GM12878 (cell line): ENCODE data around the gene PFN2. TPM values are rescaled to one million over a fixed set of nuclear protein-coding genes. Genes with fewer than 3 reads are reported as not detected.

Experiments used
- ATAC-seq: fragments of 200-7000 bp; cut with Tn5 transposase; 3 replicates; pipeline ENCODE4 v1.9.1; 2020; ENCODE audit warnings: mild to moderate bottlenecking, moderate library complexity
- BruUV-seq: library from RNA; stranded (reverse); fragments of 400-500 nt; replicated peaks from 2 replicates; lab custom pipeline; 2021; lab: Mats Ljungman, UMichigan
- CTCF ChIA-PET: fragments of 300-600 bp; sonication (Branson Sonifier 250); formaldehyde crosslinking; extraction: SDS; loops from one replicate; lab custom pipeline; 2021; ENCODE audit warnings: inconsistent platforms; lab: Yijun Ruan, JAX
- POLR2A ChIA-PET: fragments of 350-600 bp; formaldehyde crosslinking; extraction: SDS; loops from one replicate; lab custom pipeline; 2021; ENCODE audit warnings: inconsistent platforms; lab: Charles Lee
- RAD21 ChIA-PET: fragments of 300-600 bp; sonication (Branson Sonifier 250); formaldehyde crosslinking; loops from one replicate; lab custom pipeline; 2023; ENCODE audit warnings: antibody characterized with exemption; ENCODE audit not compliant: unreplicated experiment; lab: Charles Lee
- SMC1A ChIA-PET: fragments of 300-600 bp; sonication (Branson Sonifier 250); formaldehyde crosslinking; loops from one replicate; lab custom pipeline; 2023; ENCODE audit not compliant: unreplicated experiment, uncharacterized antibody; lab: Charles Lee
- DNase-seq: peaks from one replicate; pipeline ENCODE4 v3.0.0-alpha.2; 2011; ENCODE audit warnings: low read depth, low spot score
- FAIRE-seq: peaks from 3 replicates; lab custom pipeline; 2011; peaks lifted over from hg19 to GRCh38; lab: Jason Lieb, UNC
- H2AFZ ChIP-seq: 2 replicates; pipeline ENCODE4 v1.6.0; 2011; ENCODE audit warnings: low read depth, low read length, control low read depth; ENCODE audit not compliant: control insufficient read depth
- H3K27ac ChIP-seq: 2 replicates; pipeline ENCODE4 v1.5.1; 2011; ENCODE audit warnings: control low read depth; ENCODE audit not compliant: control insufficient read depth, insufficient read depth
- H3K27me3 ChIP-seq, 2 experiments: replicated peaks in 1 of 2; 2 replicates each; pipeline versions ENCODE4 v1.6.0 to v1.6.1; 2011; ENCODE audit warnings: low read length in 1 of 2; ENCODE audit not compliant: control insufficient read depth in 2 of 2, insufficient read depth in 2 of 2
- H3K36me3 ChIP-seq, 2 experiments: 2 replicates each; pipeline ENCODE4 v1.5.1; 2011; ENCODE audit warnings: low read length in 1 of 2; ENCODE audit not compliant: control insufficient read depth in 2 of 2, insufficient read depth in 2 of 2
- H3K4me1 ChIP-seq: 2 replicates; pipeline ENCODE4 v1.6.1; 2011; ENCODE audit warnings: mild to moderate bottlenecking, low read length, moderate library complexity, mixed read lengths; ENCODE audit not compliant: control insufficient read depth, insufficient read depth
- H3K4me2 ChIP-seq: 2 replicates; pipeline ENCODE4 v1.6.0; 2011; ENCODE audit warnings: control low read depth; ENCODE audit not compliant: control insufficient read depth, insufficient read depth
- H3K4me3 ChIP-seq: fragments of 200-600 bp; sonication (generic); 2 replicates; pipeline ENCODE4 v1.5.1; 2016
- H3K79me2 ChIP-seq: 2 replicates; pipeline ENCODE4 v1.6.0; 2011; ENCODE audit warnings: low read length; ENCODE audit not compliant: control insufficient read depth, insufficient read depth
- H3K9ac ChIP-seq: 2 replicates; pipeline ENCODE4 v1.8.0; 2011; ENCODE audit warnings: low read length, control low read depth, mixed read lengths; ENCODE audit not compliant: control insufficient read depth, insufficient read depth
- H3K9me3 ChIP-seq: replicated peaks from 3 replicates; pipeline ENCODE4 v1.5.1; 2011; ENCODE audit warnings: mild to moderate bottlenecking, low read length; ENCODE audit not compliant: control insufficient read depth, insufficient read depth
- H4K20me1 ChIP-seq: 2 replicates; pipeline ENCODE4 v1.6.0; 2011; ENCODE audit not compliant: control insufficient read depth, insufficient read depth
- BHLHE40 ChIP-seq, 2 experiments: fragments of 450-650 bp in 1 of 2; IDR thresholded peaks; 2 replicates each; pipeline ENCODE4 v1.6.1; 2011 to 2017; ENCODE audit warnings: low read depth in 2 of 2, borderline replicate concordance in 1 of 2, improper control_type of control experiment in 1 of 2, low read length in 1 of 2, mild to moderate bottlenecking in 1 of 2
- EP300 ChIP-seq, 2 experiments: fragments of 150-350 bp in 1 of 2; IDR thresholded peaks; 2 replicates each; pipeline ENCODE4 v1.6.1; 2011 to 2012; ENCODE audit warnings: low read depth in 2 of 2, low read length in 2 of 2, borderline replicate concordance in 1 of 2, improper control_type of control experiment in 1 of 2, inconsistent platforms in 1 of 2; ENCODE audit not compliant: control insufficient read depth in 1 of 2
- FOS ChIP-seq: IDR thresholded peaks from 3 replicates; pipeline ENCODE4 v1.6.1; 2011; ENCODE audit warnings: borderline replicate concordance; ENCODE audit not compliant: insufficient read length; ENCODE audit errors: extremely low read depth
- GABPA ChIP-seq: IDR thresholded peaks from 2 replicates; pipeline ENCODE4 v1.6.1; 2014; ENCODE audit warnings: antibody characterized with exemption, low read depth, mild to moderate bottlenecking, inconsistent platforms
- KAT2A ChIP-seq: conservative IDR thresholded peaks from 2 replicates; pipeline ENCODE4 v1.6.1; 2011; ENCODE audit warnings: low read depth, low read length; ENCODE audit not compliant: control insufficient read depth
- MTA3 ChIP-seq: IDR thresholded peaks from 2 replicates; pipeline ENCODE4 v1.6.1; 2012; ENCODE audit warnings: low read length, inconsistent platforms, borderline replicate concordance
- NFXL1 ChIP-seq: fragments of 450-650 bp; IDR thresholded peaks from 2 replicates; pipeline ENCODE4 v1.6.1; 2017; ENCODE audit warnings: antibody characterized with exemption, mild to moderate bottlenecking, borderline replicate concordance
- RUNX3 ChIP-seq: IDR thresholded peaks from 2 replicates; pipeline ENCODE4 v1.6.1; 2012; ENCODE audit warnings: low read length, inconsistent platforms
- STAT3 ChIP-seq: IDR thresholded peaks from 2 replicates; pipeline ENCODE4 v1.6.1; 2011; ENCODE audit warnings: low read depth, low read length, improper control_type of control experiment
- YY1 ChIP-seq: IDR thresholded peaks from 2 replicates; pipeline ENCODE4 v1.6.1; 2011; ENCODE audit warnings: low read depth, mild to moderate bottlenecking, low read length
- ZBED1 ChIP-seq: IDR thresholded peaks from 2 replicates; pipeline ENCODE4 v1.6.1; 2016; ENCODE audit warnings: borderline replicate concordance
- WGBS: methylation state at CpG from one replicate; pipeline ENCODE4 v1.1.6; 2016; ENCODE audit warnings: low lambda C conversion rate; ENCODE audit not compliant: insufficient replicate concordance, insufficient coverage; ENCODE audit errors: missing lambda C conversion rate; 5-methylcytosine and 5-hydroxymethylcytosine counted together
- in situ Hi-C: fragments of 300-500 bp; cut with MboI; formaldehyde crosslinking; loops from 9 replicates; pipeline ENCODE4 v1.14.3; 2018; ENCODE audit warnings: mixed read lengths
- intact Hi-C: fragments of 100-400 bp; cut with micrococcal nuclease; formaldehyde crosslinking; loops from one replicate; pipeline ENCODE4 v1.14.2; 2022; ENCODE audit not compliant: unreplicated experiment
- polyA plus RNA-seq, 11 experiments: library from polyadenylated mRNA; depleted of rRNA in 4 of 11; unstranded in 6 of 11; stranded (reverse) in 5 of 11; fragments of >200 nt; fragmentation: Nextera tagmentation in 4 of 11; fragmentation: Illumina TruSeq in 1 of 11; extraction: Ambion mirVana in 4 of 11; extraction: Trizol in 1 of 11; gene quantifications; 1 replicate in 1 of 11; 2 replicates in 10 of 11; pipeline versions ENCODE4 v1.2.1 to v1.2.3, GENCODE V29; 2011 to 2016; ENCODE audit warnings: inconsistent platforms in 2 of 11, missing spikeins in 2 of 11, low read depth in 1 of 11
- total RNA-seq, 4 experiments: library from RNA; depleted of rRNA in 3 of 4; stranded (reverse); fragments of >200 nt in 3 of 4; fragmentation: Illumina TruSeq in 1 of 4; extraction: Trizol in 1 of 4; gene quantifications; 2 replicates each; pipeline versions ENCODE4 v1.2.1 to v1.2.3, GENCODE V29; 2013 to 2021
- TF ChIP-seq, protein P1 (sequence below): fragments of 450-650 bp; IDR thresholded peaks from 2 replicates; pipeline ENCODE4 v1.6.1; 2016; ENCODE audit warnings: mild to moderate bottlenecking
- TF ChIP-seq, protein P2 (sequence below): fragments of 450-650 bp; IDR thresholded peaks from 2 replicates; pipeline ENCODE4 v1.6.1; 2014; ENCODE audit warnings: mild to moderate bottlenecking
- TF ChIP-seq, protein P3 (sequence below): fragments of 450-650 bp; IDR thresholded peaks from 2 replicates; pipeline ENCODE4 v1.6.1; 2017; ENCODE audit warnings: low read depth, mild to moderate bottlenecking, moderate library complexity

PFN2 gene
- total and polyA plus RNA-seq, 10 of the 15 experiments (the other 5 are each of a cell fraction or from before 2014, with no cell fraction given), result 3.1 to 78.9 (median 5.3) TPM

DNA sequence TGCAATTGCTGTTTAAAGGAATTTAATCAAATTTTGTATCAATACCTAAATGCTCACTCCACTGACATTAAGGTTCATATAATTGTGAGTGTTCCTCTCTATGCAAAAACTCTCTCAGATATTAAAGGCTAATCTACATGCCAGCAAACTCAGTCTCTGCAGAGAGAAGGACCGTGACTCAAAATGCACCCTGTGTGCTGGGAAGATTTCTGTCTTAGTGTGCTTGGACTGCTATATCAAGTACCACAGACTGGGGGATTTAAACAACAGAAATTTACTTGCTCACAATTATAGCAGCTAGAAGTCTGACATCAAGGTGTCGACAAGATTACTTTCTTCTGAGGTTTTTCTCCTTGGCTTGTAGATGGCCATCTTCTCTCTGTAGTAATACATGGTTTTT is 18.6 kb upstream of the PFN2 start:
- Histone ChIP-seq H4K20me1 (no peaks in the 10 kb centered on the region), H3K36me3 (no peaks in the 10 kb centered on the region), H3K9me3 (no peaks in the 10 kb centered on the region; the same call in 2 of the 3 replicates), H3K4me3 (no peak overlapping the region), H3K9ac (no peak overlapping the region), H3K27me3 (no peaks in the 10 kb centered on the region), H3K4me1 (no peaks in the 10 kb centered on the region), H2AFZ (no peak overlapping the region), H3K27ac (no peak overlapping the region), H3K4me2 (no peak overlapping the region), H3K79me2 (no peaks in the 10 kb centered on the region)
- ChIA-PET SMC1A (interaction anchor here (1.0 to 1.3 kb wide), 4 partner anchors 17 to 476 kb away, joined by 3 to 4 read pairs (median 4); no protein-coding TSS in a partner anchor), CTCF (no interaction called here), RAD21 (interaction anchor here (1.0 kb wide), 1 partner anchor 14 kb away, joined by 3 read pairs; no protein-coding TSS in a partner anchor), POLR2A (no interaction called here)
- 19% methylated on average over 2 of the region's 2 CpGs for WGBS
- no TSS peak for BruUV-seq
- in situ Hi-C loops, result no loop called here
- intact Hi-C loops, result no loop called here
- TF ChIP-seq EP300 (IDR thresholded peaks at IDR 0.05; ENCODE audit: borderline replicate concordance in 1 of 2, control insufficient read depth in 1 of 2, low read depth in 2 of 2, low read length in 2 of 2) (no peak), GABPA (no peak), KAT2A (no peak), MTA3 (no peak), FOS (no peak), NFXL1 (no peak), STAT3 (no peak), ZBED1 (no peak), BHLHE40 (IDR thresholded peaks at IDR 0.05; ENCODE audit: borderline replicate concordance in 1 of 2, low read depth in 2 of 2, low read length in 1 of 2) (no peak), RUNX3 (no peak), YY1 (no peak)
- TF ChIP-seq, protein P1, sequence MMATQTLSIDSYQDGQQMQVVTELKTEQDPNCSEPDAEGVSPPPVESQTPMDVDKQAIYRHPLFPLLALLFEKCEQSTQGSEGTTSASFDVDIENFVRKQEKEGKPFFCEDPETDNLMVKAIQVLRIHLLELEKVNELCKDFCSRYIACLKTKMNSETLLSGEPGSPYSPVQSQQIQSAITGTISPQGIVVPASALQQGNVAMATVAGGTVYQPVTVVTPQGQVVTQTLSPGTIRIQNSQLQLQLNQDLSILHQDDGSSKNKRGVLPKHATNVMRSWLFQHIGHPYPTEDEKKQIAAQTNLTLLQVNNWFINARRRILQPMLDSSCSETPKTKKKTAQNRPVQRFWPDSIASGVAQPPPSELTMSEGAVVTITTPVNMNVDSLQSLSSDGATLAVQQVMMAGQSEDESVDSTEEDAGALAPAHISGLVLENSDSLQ, result no peak
- TF ChIP-seq, protein P2, sequence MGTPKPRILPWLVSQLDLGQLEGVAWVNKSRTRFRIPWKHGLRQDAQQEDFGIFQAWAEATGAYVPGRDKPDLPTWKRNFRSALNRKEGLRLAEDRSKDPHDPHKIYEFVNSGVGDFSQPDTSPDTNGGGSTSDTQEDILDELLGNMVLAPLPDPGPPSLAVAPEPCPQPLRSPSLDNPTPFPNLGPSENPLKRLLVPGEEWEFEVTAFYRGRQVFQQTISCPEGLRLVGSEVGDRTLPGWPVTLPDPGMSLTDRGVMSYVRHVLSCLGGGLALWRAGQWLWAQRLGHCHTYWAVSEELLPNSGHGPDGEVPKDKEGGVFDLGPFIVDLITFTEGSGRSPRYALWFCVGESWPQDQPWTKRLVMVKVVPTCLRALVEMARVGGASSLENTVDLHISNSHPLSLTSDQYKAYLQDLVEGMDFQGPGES, result no peak
- TF ChIP-seq, protein P3, sequence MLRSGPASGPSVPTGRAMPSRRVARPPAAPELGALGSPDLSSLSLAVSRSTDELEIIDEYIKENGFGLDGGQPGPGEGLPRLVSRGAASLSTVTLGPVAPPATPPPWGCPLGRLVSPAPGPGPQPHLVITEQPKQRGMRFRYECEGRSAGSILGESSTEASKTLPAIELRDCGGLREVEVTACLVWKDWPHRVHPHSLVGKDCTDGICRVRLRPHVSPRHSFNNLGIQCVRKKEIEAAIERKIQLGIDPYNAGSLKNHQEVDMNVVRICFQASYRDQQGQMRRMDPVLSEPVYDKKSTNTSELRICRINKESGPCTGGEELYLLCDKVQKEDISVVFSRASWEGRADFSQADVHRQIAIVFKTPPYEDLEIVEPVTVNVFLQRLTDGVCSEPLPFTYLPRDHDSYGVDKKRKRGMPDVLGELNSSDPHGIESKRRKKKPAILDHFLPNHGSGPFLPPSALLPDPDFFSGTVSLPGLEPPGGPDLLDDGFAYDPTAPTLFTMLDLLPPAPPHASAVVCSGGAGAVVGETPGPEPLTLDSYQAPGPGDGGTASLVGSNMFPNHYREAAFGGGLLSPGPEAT, result no peak
- DNase-seq, result no peak
- no peak for FAIRE-seq
- ATAC-seq, result peak; percentile 52; the same call in 2 of the 3 replicates
